Thyroid gland (tissue), 4 donors: ENCODE data around the gene SPATS2L. TPM values are rescaled to one million over a fixed set of nuclear protein-coding genes. Genes with fewer than 3 reads are reported as not detected.
A peak's percentile ranks its signal among the peaks of the same experiment; 100 is the strongest.

ENCODE experiments used
- DNase-seq, 2 donors: peaks; one replicate each; pipeline ENCODE4 v3.0.0-alpha.2; 2019
- H3K27ac ChIP-seq, 3 donors: fragments of 200-600 bp; sonication (generic); 1 replicate in 2 of 3; 2 replicates in 1 of 3; pipeline ENCODE4 v1.5.1; 2016 to 2019; ENCODE audit warnings: mild to moderate bottlenecking in 1 of 3, moderate library complexity in 1 of 3
- H3K27me3 ChIP-seq: fragments of 200-600 bp; sonication (generic); one replicate; pipeline ENCODE4 v1.5.1; 2019
- H3K36me3 ChIP-seq, 2 donors: fragments of 200-600 bp; sonication (generic); one replicate each; pipeline ENCODE4 v1.5.1; 2016 to 2019
- H3K4me1 ChIP-seq, 2 donors: fragments of 200-600 bp; sonication (generic); one replicate each; pipeline ENCODE4 v1.5.1; 2017 to 2019
- H3K4me3 ChIP-seq, 3 donors: fragments of 200-600 bp; sonication (generic); replicated peaks in 1 of 3; 1 replicate in 2 of 3; 2 replicates in 1 of 3; pipeline ENCODE4 v1.5.1; 2016; ENCODE audit warnings: mild to moderate bottlenecking in 1 of 3
- H3K9me3 ChIP-seq: fragments of 200-600 bp; sonication (generic); one replicate; pipeline ENCODE4 v1.5.1; 2017
- POLR2A ChIP-seq, 2 donors: fragments of 450-650 bp; IDR thresholded peaks; one replicate each; pipeline ENCODE4 v1.6.1; 2017; ENCODE audit warnings: antibody characterized with exemption in 2 of 2, mild to moderate bottlenecking in 2 of 2, moderate library complexity in 1 of 2
- WGBS, 2 donors: methylation state at CpG; one replicate each; pipeline ENCODE4 v1.1.5; 2017; 5-methylcytosine and 5-hydroxymethylcytosine counted together
- intact Hi-C: fragments of 100-400 bp; cut with DNase I; formaldehyde crosslinking; loops from one replicate; pipeline ENCODE4 v1.15.1; 2023
- total RNA-seq, 4 donors: library from RNA; depleted of rRNA; stranded (reverse); fragments of >200 nt; gene quantifications; one replicate each; pipeline ENCODE4 v1.2.3, GENCODE V29; 2016
- TF ChIP-seq, protein P1 (sequence below), 6 experiments: fragments of 200-600 bp in 3 of 6; fragments of 450-650 bp in 3 of 6; sonication (generic) in 3 of 6; IDR thresholded peaks; one replicate each; pipeline ENCODE4 v1.5.1; 2016 to 2019; ENCODE audit warnings: antibody characterized with exemption in 6 of 6, mild to moderate bottlenecking in 2 of 6, inconsistent platforms in 1 of 6, moderate library complexity in 1 of 6

SPATS2L gene
- total RNA-seq, 4 donors from 2014 or later: 41.7 to 101 (median 73.3) TPM

DNA sequence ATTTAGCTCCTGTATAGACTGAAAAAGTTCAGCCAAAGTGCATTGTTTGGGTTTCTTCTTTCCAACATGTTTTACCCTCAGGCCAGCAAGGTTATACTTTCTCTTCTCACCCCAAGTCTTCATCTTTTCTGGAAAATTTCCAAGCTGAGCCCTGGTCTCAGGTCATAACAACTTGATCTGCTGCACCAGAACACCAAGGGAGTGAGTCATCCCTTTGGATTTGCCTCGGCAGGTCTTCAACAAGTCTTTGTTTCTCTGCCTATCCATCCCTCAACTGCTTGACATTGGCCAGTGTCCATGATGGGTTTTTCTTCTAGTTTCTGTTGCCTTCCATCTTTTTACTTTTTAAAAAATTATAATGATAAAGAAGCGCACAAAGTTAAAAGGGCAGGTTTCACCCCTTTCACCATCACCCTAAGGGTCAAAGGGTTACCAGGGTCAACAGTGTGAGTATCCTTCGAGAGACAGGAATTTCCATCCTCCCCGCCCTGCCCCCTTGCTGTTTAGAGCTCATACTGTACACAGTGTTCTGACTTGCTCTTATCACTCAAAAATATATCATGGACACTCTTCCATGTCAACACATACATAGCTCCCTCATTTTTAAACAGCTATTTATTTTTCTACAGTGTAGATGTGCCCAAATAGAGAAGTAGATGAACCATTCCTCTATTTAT lies 5.7 kb upstream of the SPATS2L start:
- Histone ChIP-seq H3K9me3 (no peaks in the 10 kb centered on the region), H3K4me1 (peaks cover 0 to 3% of the 10 kb centered on the region in 2 donors), H3K36me3 (no peaks in the 10 kb centered on the region), H3K4me3 (no peak overlapping the region), H3K27ac (no peak overlapping the region), H3K27me3 (no peaks in the 10 kb centered on the region)
- peak; percentile 58 to 65 for DNase-seq
- intact Hi-C loops: no loop called here
- no peak for TF ChIP-seq POLR2A (IDR thresholded peaks at IDR 0.05)
- TF ChIP-seq, protein P1, sequence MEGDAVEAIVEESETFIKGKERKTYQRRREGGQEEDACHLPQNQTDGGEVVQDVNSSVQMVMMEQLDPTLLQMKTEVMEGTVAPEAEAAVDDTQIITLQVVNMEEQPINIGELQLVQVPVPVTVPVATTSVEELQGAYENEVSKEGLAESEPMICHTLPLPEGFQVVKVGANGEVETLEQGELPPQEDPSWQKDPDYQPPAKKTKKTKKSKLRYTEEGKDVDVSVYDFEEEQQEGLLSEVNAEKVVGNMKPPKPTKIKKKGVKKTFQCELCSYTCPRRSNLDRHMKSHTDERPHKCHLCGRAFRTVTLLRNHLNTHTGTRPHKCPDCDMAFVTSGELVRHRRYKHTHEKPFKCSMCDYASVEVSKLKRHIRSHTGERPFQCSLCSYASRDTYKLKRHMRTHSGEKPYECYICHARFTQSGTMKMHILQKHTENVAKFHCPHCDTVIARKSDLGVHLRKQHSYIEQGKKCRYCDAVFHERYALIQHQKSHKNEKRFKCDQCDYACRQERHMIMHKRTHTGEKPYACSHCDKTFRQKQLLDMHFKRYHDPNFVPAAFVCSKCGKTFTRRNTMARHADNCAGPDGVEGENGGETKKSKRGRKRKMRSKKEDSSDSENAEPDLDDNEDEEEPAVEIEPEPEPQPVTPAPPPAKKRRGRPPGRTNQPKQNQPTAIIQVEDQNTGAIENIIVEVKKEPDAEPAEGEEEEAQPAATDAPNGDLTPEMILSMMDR (IDR thresholded peaks at IDR 0.05): no peak
- 78 to 85% methylated on average over 4 of the region's 4 CpGs for WGBS, 2 donors

GRCh38 chr2:200301953-200302858 lies 4.3 kb upstream of the SPATS2L start:
- no peak overlapping the region for H3K4me3 ChIP-seq
- H3K36me3 ChIP-seq: no peaks in the 10 kb centered on the region
- WGBS, 2 donors: 86 to 95% methylated on average over 3 of the region's 3 CpGs
- H3K27me3 ChIP-seq: no peaks in the 10 kb centered on the region
- TF ChIP-seq, protein P1 (IDR thresholded peaks at IDR 0.05): no peak
- TF ChIP-seq POLR2A (IDR thresholded peaks at IDR 0.05): no peak
- H3K4me1 ChIP-seq: peaks cover 0 to 3% of the 10 kb centered on the region in 2 donors
- H3K9me3 ChIP-seq: no peaks in the 10 kb centered on the region
- no peak overlapping the region for H3K27ac ChIP-seq
- DNase-seq: no peak
- intact Hi-C loops: no loop called here

DNA sequence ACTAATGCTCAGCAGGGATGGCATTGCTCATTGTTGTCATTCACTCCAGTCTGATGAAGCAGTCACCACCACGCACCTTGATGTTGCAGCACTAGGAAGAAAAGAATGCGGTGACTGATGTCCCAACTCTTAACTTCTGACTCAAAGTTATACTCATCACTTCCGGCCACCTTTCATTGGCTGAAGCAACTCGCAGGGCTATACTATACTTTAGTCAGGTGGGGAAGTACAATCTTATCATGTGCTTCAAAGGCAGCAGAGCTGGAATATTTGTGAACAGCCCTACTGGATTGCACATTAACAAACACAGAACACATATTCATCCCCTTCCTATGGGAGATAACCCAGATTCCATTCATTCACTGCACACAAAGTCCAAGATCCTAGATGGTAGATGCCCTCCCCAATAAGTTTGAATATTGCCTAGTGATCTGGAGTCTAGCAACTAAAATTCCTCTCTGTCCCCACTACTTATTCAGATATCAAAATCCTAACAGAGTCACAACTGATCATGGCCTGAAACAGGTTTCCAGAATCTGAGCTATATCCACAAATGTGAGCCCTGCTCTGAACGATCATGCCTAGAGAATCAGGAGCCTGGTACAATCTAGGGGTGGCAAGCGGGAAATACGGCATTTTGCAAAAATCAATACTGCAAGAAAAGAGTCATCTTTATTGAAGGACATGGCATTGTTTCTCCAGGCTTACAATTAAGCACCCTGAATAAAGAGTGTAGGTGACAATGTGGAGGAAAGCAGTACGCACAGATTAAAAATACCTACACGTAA lies 3.4 kb upstream of the SPATS2L start:
- intact Hi-C loops: no loop called here

GRCh38 chr2:200305797-200306195 lies 697 bp upstream of the SPATS2L start:
- Histone ChIP-seq H3K36me3 (no peaks in the 10 kb centered on the region), H3K4me1 (peaks cover 11 to 19% of the 10 kb centered on the region in 2 donors), H3K27ac (peak overlapping the region; percentile 77 to 91 (median 91)), H3K27me3 (no peaks in the 10 kb centered on the region), H3K9me3 (no peaks in the 10 kb centered on the region), H3K4me3 (peak overlapping the region; percentile 1 to 92 (median 81))
- intact Hi-C loops: no loop called here
- peak; percentile 47 to 52 for DNase-seq
- TF ChIP-seq, protein P1 (IDR thresholded peaks at IDR 0.05): peak in 1 of 6 experiments; percentile 10
- TF ChIP-seq POLR2A (IDR thresholded peaks at IDR 0.05): no peak
- 0 to 1% methylated on average over 14 of the region's 14 CpGs for WGBS, 2 donors

More for the DNA sequence above, 3.4 kb upstream of the SPATS2L start:
- peaks cover 0 to 4% of the 10 kb centered on the region in 2 donors for H3K4me1 ChIP-seq
- TF ChIP-seq POLR2A (IDR thresholded peaks at IDR 0.05): no peak
- TF ChIP-seq, protein P1 (IDR thresholded peaks at IDR 0.05): no peak
- WGBS, 2 donors: 87 to 96% methylated on average over 9 of the region's 9 CpGs
- H3K36me3 ChIP-seq: no peaks in the 10 kb centered on the region
- no peak overlapping the region for H3K4me3 ChIP-seq
- H3K27ac ChIP-seq: no peak overlapping the region
- no peaks in the 10 kb centered on the region for H3K27me3 ChIP-seq
- no peaks in the 10 kb centered on the region for H3K9me3 ChIP-seq
- no peak for DNase-seq
